AG04450 (cell line): Measurements from ENCODE around the gene SRA1. TPM values are rescaled to one million over a fixed set of nuclear protein-coding genes. Genes with fewer than 3 reads are reported as not detected.

Source experiments
- CTCF ChIA-PET: fragments of 300-600, 350-600 bp; formaldehyde crosslinking; extraction: SDS; loops from one replicate; lab custom pipeline; 2022; ENCODE audit warnings: antibody characterized with exemption, inconsistent platforms; lab: Charles Lee
- POLR2A ChIA-PET: fragments of 350-600 bp; formaldehyde crosslinking; extraction: SDS; loops from one replicate; lab custom pipeline; 2021; ENCODE audit warnings: antibody characterized with exemption, inconsistent platforms; lab: Yijun Ruan, JAX
- DNase-seq: peaks from one replicate; pipeline ENCODE4 v3.0.0-alpha.2; 2011; ENCODE audit warnings: low read depth, low spot score
- H3K27ac ChIP-seq: one replicate; pipeline ENCODE4 v1.5.1; 2012; ENCODE audit warnings: low read depth, low read length, control low read depth
- H3K27me3 ChIP-seq: one replicate; pipeline ENCODE4 v1.6.0; 2012; ENCODE audit warnings: low read length; ENCODE audit not compliant: control insufficient read depth, insufficient read depth
- H3K4me3 ChIP-seq: 2 replicates; pipeline ENCODE4 v1.5.1; 2011; ENCODE audit warnings: mild to moderate bottlenecking, low read depth, low read length, control low read depth
- H3K9me3 ChIP-seq: 2 replicates; pipeline ENCODE4 v1.5.1; 2012; ENCODE audit warnings: low read length; ENCODE audit not compliant: control insufficient read depth, insufficient read depth
- polyA plus RNA-seq: library from polyadenylated mRNA; depleted of rRNA; stranded (reverse); fragments of >200 nt; gene quantifications from 2 replicates; pipeline ENCODE4 v1.2.3, GENCODE V29; 2011
- TF ChIP-seq, protein P1 (sequence below): IDR thresholded peaks from 2 replicates; pipeline ENCODE4 v1.5.1; 2011; ENCODE audit warnings: low read depth, low read length, control low read depth, inconsistent platforms

SRA1 gene
- polyA plus RNA-seq, 1 experiment: 52.8 TPM

DNA sequence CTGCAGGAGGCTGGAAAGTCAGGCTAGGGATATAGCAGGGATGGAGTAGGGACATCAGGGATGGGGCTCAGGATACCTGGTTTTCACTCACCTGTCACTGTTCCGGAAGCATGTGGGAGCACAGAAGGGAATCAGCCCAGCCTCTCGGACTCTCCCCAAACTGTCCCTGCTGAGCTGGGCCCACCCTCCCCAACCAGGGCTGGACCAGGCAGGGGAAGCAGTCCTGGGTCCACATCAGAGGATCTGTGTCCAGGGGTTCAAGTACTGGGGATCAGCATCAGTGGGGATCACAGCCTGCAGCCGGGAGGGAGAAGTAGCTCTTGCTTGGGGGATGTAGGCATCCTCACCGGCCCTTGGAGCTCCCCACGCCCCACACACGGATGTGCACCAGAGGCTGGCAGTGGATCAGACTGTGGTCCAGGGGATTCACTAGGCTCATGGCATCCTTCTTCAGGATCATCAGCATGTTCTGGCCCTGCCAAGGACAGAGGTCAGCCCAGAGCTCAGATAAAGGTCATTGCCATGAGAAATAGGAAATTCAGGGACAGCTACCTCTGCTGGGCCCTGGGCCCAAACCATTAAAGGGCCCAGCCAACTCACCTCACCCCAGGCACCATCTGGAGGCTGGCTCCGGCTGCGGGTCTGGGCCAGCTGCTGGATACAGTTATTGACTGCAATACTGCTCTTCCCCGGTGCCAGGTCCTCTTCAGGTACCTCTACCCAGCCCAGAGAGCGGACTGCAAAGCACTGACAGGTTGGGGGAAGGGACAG lies 4.7 kb upstream of the SRA1 start:
- H3K27ac ChIP-seq: no peak overlapping the region
- TF ChIP-seq, protein P1, sequence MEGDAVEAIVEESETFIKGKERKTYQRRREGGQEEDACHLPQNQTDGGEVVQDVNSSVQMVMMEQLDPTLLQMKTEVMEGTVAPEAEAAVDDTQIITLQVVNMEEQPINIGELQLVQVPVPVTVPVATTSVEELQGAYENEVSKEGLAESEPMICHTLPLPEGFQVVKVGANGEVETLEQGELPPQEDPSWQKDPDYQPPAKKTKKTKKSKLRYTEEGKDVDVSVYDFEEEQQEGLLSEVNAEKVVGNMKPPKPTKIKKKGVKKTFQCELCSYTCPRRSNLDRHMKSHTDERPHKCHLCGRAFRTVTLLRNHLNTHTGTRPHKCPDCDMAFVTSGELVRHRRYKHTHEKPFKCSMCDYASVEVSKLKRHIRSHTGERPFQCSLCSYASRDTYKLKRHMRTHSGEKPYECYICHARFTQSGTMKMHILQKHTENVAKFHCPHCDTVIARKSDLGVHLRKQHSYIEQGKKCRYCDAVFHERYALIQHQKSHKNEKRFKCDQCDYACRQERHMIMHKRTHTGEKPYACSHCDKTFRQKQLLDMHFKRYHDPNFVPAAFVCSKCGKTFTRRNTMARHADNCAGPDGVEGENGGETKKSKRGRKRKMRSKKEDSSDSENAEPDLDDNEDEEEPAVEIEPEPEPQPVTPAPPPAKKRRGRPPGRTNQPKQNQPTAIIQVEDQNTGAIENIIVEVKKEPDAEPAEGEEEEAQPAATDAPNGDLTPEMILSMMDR: no peak
- H3K4me3 ChIP-seq: no peak overlapping the region
- ChIA-PET CTCF (interaction anchor here (0.8 to 1.0 kb wide), 2 partner anchors 15 to 73 kb away, joined by 3 read pairs; partner anchors contain the start of gene EIF4EBP3), POLR2A (no interaction called here)
- no peaks in the 10 kb centered on the region for H3K27me3 ChIP-seq
- peaks cover 2% of the 10 kb centered on the region; the same call in 1 of the 2 replicates for H3K9me3 ChIP-seq
- DNase-seq: no peak

GRCh38 chr5:140560227-140560626 lies 3.0 kb upstream of the SRA1 start:
- DNase-seq: no peak
- Histone ChIP-seq H3K4me3 (no peak overlapping the region), H3K27me3 (no peaks in the 10 kb centered on the region), H3K27ac (no peak overlapping the region), H3K9me3 (peaks cover 3% of the 10 kb centered on the region; the same call in 1 of the 2 replicates)
- TF ChIP-seq, protein P1: no peak
- CTCF ChIA-PET: interaction anchor here (0.8 to 1.3 kb wide), 2 partner anchors 13 to 78 kb away, joined by 3 read pairs; partner anchors contain the start of gene EIF4EBP3
- POLR2A ChIA-PET: no interaction called here

DNA sequence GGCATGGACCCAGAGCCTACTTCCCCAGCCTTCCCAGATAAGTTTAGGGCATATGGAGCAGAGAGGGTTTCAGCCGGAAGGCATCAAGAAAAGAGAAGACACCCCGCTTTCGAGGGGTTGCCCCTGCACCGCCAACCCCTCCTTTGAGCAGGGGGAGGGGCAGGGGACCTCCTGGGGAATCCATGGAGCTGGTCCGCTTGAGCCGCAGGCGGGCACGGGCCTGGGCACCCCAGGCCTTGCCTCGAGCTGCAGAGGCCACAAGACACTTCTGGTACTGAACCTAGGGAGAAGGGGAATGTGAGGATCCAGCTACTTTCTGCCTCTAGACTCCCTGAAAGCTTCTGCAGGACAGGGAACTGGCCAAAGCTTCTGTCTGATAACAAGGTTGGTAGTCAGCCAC lies 1.3 kb upstream of the SRA1 start:
- no peak overlapping the region for H3K4me3 ChIP-seq
- ChIA-PET POLR2A (interaction anchor here (1.6 kb wide), 1 partner anchor 132 kb away, joined by 5 read pairs; the partner anchor contains the start of genes HARS1 and HARS2), CTCF (interaction anchor here (4.0 kb wide), 1 partner anchor 11 kb away, joined by 17 read pairs; the partner anchor contains the start of gene EIF4EBP3)
- no peak for DNase-seq
- peaks cover 3% of the 10 kb centered on the region; the same call in 1 of the 2 replicates for H3K9me3 ChIP-seq
- H3K27me3 ChIP-seq: no peaks in the 10 kb centered on the region
- H3K27ac ChIP-seq: no peak overlapping the region
- TF ChIP-seq, protein P1: no peak

GRCh38 chr5:140557965-140558364 lies 692 bp upstream of the SRA1 start:
- CTCF ChIA-PET: interaction anchor here (1.0 to 4.0 kb wide), 2 partner anchors 11 to 75 kb away, joined by 3 to 17 read pairs; partner anchors contain the start of genes CD14 and EIF4EBP3
- peak overlapping the region; percentile 92 for H3K27ac ChIP-seq
- peaks cover 3% of the 10 kb centered on the region; the same call in 1 of the 2 replicates for H3K9me3 ChIP-seq
- DNase-seq: no peak
- POLR2A ChIA-PET: interaction anchor here (0.7 to 2.5 kb wide), 6 partner anchors 10 to 142 kb away, joined by 3 to 42 read pairs (median 6); partner anchors contain the start of genes EIF4EBP3, HARS1, HARS2 and IK
- TF ChIP-seq, protein P1: no peak
- no peaks in the 10 kb centered on the region for H3K27me3 ChIP-seq
- no peak overlapping the region for H3K4me3 ChIP-seq
